ENCODE measurements around the gene WDR44.

DNA sequence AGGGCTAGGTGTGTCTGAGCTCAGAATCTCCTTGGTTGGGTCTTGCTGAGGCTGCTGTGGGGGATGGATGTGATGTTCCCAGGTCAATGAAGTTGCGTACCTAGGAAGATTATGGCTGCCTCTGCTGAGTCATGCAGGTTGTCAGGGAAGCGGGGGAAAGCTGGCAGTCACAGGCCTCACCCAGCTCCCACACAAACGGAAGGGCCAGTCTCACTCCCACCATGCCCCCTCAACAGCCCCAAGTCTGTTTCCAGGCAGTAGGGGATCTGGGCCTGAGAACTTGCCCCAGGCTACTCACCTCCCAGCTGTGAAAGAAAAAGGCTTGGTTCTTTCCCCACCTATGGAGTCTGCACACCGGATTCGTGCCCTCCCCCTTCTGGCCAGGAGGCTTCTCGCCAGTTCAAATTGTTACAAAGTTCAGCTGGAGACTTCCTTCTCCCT, 72.9 kb downstream of the WDR44 start:
- TF ChIP-seq CTCF (conservative IDR thresholded peaks at IDR 0.05; ENCODE audit: low read depth, low read length), result no peak
- TF ChIP-seq EZH2 (IDR thresholded peaks at IDR 0.05; ENCODE audit: borderline replicate concordance, low read depth, low read length, poor library complexity, severe bottlenecking), result no peak
